BLaER1 (cell line): ENCODE results near the gene APBA2.

Source experiments
- H3K27ac ChIP-seq: shearing (Covaris generic); formaldehyde crosslinking; 2 replicates; pipeline ENCODE4 v1.8.1; 2022
- H3K27me3 ChIP-seq: shearing (Covaris generic); formaldehyde crosslinking; 2 replicates; pipeline ENCODE4 v1.8.1; 2022
- H3K36me3 ChIP-seq: shearing (Covaris generic); formaldehyde crosslinking; 2 replicates; pipeline ENCODE4 v1.8.1; 2022
- H3K4me1 ChIP-seq: shearing (Covaris generic); formaldehyde crosslinking; 2 replicates; pipeline ENCODE4 v1.8.1; 2022
- H3K4me2 ChIP-seq: shearing (Covaris generic); formaldehyde crosslinking; 2 replicates; pipeline ENCODE4 v1.8.1; 2022
- H3K4me3 ChIP-seq: shearing (Covaris generic); formaldehyde crosslinking; 2 replicates; pipeline ENCODE4 v1.8.1; 2022
- H3K9ac ChIP-seq: shearing (Covaris generic); formaldehyde crosslinking; 2 replicates; pipeline ENCODE4 v1.8.1; 2022
- H3K9me3 ChIP-seq: shearing (Covaris generic); formaldehyde crosslinking; 2 replicates; pipeline ENCODE4 v1.8.1; 2022
- H4K20me1 ChIP-seq: shearing (Covaris generic); formaldehyde crosslinking; 2 replicates; pipeline ENCODE4 v1.8.1; 2022
- Cebpa-rat ChIP-seq: shearing (Covaris generic); IDR thresholded peaks from 2 replicates; pipeline ENCODE4 v1.8.1; 2022

APBA2 gene

DNA sequence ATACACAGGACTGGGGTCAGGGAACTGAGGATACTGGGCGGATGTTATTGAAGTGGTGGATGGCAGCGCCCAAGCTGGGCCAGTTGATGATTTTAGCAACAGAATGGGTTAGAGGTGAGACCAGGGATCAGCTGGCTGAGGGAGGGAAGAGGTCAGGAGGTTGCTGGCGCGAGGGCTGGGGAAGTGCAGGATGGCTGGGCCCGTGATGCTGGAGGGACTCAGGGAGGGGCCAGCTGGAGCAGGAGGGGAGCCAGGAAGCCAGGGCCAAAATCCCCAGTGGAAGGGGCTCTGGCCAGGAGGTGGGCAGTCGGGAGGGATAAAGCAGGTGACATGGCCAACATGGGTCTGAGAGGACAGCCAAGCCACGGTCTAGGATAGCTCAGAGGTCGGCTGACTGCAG, 205.9 kb downstream of the APBA2 start:
- no peak for TF ChIP-seq Cebpa-rat
- H3K9ac ChIP-seq = no peak overlapping the region
- no peak overlapping the region for H3K4me3 ChIP-seq
- H3K9me3 ChIP-seq = no peaks in the 10 kb centered on the region
- H3K27me3 ChIP-seq = no peaks in the 10 kb centered on the region
- H3K4me1 ChIP-seq = peaks cover 28% of the 10 kb centered on the region
- H3K36me3 ChIP-seq = peaks cover 17% of the 10 kb centered on the region; the same call in 1 of the 2 replicates
- H3K4me2 ChIP-seq = no peak overlapping the region
- no peak overlapping the region for H3K27ac ChIP-seq
- no peaks in the 10 kb centered on the region for H4K20me1 ChIP-seq

DNA sequence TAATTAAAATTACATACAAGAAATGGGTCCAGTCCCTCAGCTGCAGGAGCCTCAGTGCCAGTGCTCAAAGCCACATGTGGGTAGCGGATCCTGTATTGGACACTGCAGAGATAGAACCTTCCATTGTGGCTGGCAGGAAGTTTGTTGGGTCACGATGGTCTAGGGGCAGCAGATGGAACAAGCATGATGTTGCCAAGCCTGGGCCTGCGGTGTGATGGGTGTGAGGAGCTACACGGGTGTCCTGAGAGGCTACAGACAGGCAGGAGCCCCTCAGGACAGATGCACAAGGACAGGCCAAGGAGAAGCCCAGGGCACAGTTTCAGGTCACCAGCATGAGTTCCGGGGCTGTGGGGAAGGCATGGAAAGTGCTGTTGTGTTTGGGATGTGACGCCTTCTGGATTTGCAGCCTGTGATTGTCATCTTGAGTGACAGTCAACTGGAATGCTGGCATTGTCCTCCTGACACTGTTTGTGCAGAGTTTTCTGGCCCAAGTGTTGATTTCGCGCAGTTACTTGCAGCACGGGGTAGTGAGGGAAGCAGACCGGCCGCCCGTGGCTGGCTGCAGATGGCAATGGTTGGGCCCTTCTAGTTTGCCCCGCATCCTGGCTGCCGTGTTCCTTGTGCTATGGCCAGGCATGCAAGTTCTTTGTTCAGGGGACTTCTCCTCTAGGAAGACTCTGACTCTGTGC, 206.7 kb downstream of the APBA2 start:
- H3K4me2 ChIP-seq = no peak overlapping the region
- no peaks in the 10 kb centered on the region for H4K20me1 ChIP-seq
- TF ChIP-seq Cebpa-rat = no peak
- H3K27me3 ChIP-seq = no peaks in the 10 kb centered on the region
- H3K27ac ChIP-seq = no peak overlapping the region
- no peak overlapping the region for H3K4me3 ChIP-seq
- H3K9ac ChIP-seq = no peak overlapping the region
- H3K4me1 ChIP-seq = peaks cover 28% of the 10 kb centered on the region
- no peaks in the 10 kb centered on the region for H3K9me3 ChIP-seq
- peaks cover 17% of the 10 kb centered on the region; the same call in 1 of the 2 replicates for H3K36me3 ChIP-seq

DNA sequence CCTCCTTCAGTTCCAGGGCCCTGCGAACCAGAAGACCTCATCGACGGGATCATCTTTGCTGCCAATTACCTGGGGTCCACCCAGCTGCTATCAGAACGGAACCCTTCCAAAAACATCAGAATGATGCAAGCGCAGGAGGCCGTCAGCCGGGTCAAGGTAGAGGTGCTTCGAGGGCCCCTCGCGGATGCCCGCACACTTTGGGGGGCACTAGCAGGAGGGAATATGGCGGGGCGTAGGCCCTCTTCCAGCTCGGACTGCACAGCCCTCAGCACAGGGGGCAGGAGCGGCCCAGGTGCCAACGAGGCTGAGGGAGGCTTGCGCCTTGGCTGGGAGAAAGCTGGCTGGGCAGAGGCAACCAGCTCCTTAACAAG, 207.3 kb downstream of the APBA2 start:
- Histone ChIP-seq H3K27ac (no peak overlapping the region), H3K27me3 (no peaks in the 10 kb centered on the region), H3K9me3 (no peaks in the 10 kb centered on the region), H3K4me1 (peaks cover 28% of the 10 kb centered on the region), H3K4me2 (no peak overlapping the region), H3K4me3 (no peak overlapping the region), H3K9ac (no peak overlapping the region), H3K36me3 (peaks cover 17% of the 10 kb centered on the region; the same call in 1 of the 2 replicates), H4K20me1 (no peaks in the 10 kb centered on the region)
- no peak for TF ChIP-seq Cebpa-rat

DNA sequence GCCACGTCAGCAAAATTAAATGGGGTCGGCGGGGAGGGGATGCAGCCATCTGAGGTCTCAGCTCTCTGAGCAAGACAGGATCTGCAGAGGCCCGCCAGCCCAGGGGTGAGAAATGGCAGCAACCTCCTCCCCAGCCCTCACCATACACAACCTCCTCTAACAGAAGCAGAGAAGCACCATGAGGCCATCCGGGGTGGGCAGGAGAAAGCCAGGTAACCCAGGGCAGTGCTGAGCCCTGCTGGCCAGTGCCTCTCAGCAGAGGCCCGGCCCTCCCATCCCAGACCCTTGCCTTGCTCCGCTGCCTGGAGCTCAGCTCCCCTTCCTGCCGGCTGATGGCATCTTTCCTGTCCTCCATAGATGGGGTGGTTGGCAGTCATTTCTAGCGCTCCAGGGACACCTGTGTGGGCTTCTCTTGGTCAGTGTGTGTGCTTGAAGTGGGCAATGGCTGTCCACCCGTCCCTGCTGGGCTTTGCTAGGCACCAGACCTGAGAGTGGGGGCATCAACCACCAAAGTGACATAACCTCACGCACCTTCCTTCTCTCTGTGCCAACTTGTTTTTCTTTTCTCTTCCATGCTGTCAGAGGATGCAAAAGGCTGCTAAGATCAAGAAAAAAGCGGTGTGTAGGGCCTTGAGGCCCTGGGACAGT, 208.0 kb downstream of the APBA2 start:
- H3K4me1 ChIP-seq = peaks cover 28% of the 10 kb centered on the region
- TF ChIP-seq Cebpa-rat = no peak
- H3K4me2 ChIP-seq = no peak overlapping the region
- H4K20me1 ChIP-seq = no peaks in the 10 kb centered on the region
- no peaks in the 10 kb centered on the region for H3K9me3 ChIP-seq
- no peak overlapping the region for H3K4me3 ChIP-seq
- no peaks in the 10 kb centered on the region for H3K27me3 ChIP-seq
- H3K27ac ChIP-seq = no peak overlapping the region
- H3K36me3 ChIP-seq = peaks cover 22% of the 10 kb centered on the region
- no peak overlapping the region for H3K9ac ChIP-seq

DNA sequence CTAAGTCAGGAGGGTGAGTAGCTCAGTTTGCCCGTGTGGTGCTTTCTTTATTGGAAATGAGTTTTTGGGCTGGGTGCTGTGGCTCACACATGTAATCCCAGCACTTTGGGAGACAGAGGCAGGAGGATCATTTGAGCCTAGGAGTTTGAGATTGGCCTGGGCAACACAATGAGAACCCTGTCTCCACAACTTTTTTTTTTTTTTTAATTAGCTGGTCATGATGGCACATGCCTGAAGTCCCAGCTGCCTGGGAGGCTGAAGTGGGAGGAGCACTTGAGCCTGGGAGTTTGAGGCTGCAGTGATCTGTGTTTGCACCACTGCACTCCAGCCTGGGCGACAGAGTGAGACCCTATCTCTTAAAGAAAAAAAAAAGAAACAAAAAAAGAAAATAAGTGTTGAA, 208.9 kb downstream of the APBA2 start:
- TF ChIP-seq Cebpa-rat = no peak
- Histone ChIP-seq H3K4me3 (no peak overlapping the region), H3K36me3 (peaks cover 31% of the 10 kb centered on the region), H3K9ac (no peak overlapping the region), H3K4me1 (peaks cover 19% of the 10 kb centered on the region), H3K9me3 (no peaks in the 10 kb centered on the region), H3K27me3 (no peaks in the 10 kb centered on the region; the same call in 1 of the 2 replicates), H4K20me1 (no peaks in the 10 kb centered on the region), H3K27ac (no peak overlapping the region), H3K4me2 (no peak overlapping the region)

DNA sequence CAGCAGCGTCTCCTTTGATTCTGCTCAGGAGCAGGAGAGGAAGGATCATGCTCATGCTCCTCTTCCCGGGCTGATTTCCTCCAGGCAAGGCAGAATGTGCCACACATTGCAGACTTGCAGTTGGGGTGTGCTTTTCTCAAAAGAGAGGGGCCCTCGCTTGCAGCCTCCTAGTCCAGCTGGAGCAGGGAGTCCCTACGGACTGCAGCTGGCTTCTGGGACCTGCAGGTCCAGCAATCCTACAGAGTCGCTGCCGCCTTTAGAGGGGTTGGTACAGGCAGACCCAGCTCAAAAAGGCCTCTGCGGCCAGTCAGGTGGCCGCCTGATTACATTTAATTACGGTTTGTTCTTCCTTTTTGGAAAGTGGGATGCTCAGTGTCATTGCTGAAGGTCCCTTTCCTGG, 210.0 kb downstream of the APBA2 start:
- Histone ChIP-seq H4K20me1 (no peaks in the 10 kb centered on the region), H3K9ac (no peak overlapping the region), H3K4me2 (no peak overlapping the region), H3K27me3 (no peaks in the 10 kb centered on the region; the same call in 1 of the 2 replicates), H3K36me3 (peaks cover 34% of the 10 kb centered on the region), H3K9me3 (no peaks in the 10 kb centered on the region), H3K4me3 (no peak overlapping the region), H3K4me1 (peaks cover 13% of the 10 kb centered on the region; the same call in 1 of the 2 replicates), H3K27ac (no peak overlapping the region)
- no peak for TF ChIP-seq Cebpa-rat

DNA sequence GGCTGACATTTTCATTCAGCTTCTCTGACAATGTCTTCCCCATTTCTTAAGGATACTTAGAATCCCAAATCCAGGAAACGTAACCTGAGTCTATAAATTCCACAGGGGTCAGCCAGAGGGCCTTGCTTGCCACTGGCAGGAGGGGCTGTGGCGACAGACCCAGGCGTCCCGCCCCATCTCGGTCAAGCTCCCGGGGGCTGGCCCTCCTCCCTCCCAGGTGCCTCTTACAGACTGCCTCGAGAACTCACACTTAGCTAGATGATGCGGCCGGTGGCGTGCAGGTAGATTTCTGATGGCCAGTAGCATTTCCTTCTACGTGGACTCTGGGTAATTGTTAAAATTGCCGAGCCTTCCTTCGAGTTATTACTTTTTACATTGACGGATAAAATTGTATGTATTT, 211.4 kb downstream of the APBA2 start:
- Histone ChIP-seq H4K20me1 (no peaks in the 10 kb centered on the region), H3K27ac (no peak overlapping the region), H3K4me1 (peaks cover 13% of the 10 kb centered on the region; the same call in 1 of the 2 replicates), H3K4me3 (no peak overlapping the region), H3K36me3 (peaks cover 34% of the 10 kb centered on the region), H3K9ac (no peak overlapping the region), H3K27me3 (no peaks in the 10 kb centered on the region; the same call in 1 of the 2 replicates), H3K9me3 (no peaks in the 10 kb centered on the region), H3K4me2 (no peak overlapping the region)
- no peak for TF ChIP-seq Cebpa-rat

DNA sequence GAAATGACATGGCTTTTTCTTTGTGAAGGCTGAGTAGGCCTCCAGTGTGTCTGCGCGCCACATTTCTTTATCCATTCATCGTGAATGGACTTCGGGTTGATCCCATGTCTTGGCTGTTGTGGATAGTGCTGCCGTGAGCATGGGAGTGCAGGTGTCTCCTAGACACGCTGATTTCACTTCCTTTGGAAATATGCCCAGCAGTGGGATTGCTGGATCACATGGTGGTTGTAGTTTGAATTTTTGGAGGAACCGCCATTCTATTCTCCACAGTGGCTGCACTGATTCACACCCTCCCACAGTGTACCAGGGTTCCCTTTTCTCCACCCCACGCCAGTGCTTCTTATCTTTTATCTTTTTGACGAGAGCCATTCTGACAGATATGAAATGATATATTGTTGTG, 212.2 kb downstream of the APBA2 start:
- Histone ChIP-seq H3K9me3 (no peaks in the 10 kb centered on the region), H3K9ac (no peak overlapping the region), H3K27me3 (no peaks in the 10 kb centered on the region; the same call in 1 of the 2 replicates), H3K36me3 (peaks cover 27% of the 10 kb centered on the region), H3K4me2 (no peak overlapping the region), H3K27ac (no peak overlapping the region), H4K20me1 (no peaks in the 10 kb centered on the region), H3K4me1 (peaks cover 13% of the 10 kb centered on the region; the same call in 1 of the 2 replicates), H3K4me3 (no peak overlapping the region)
- TF ChIP-seq Cebpa-rat = no peak

DNA sequence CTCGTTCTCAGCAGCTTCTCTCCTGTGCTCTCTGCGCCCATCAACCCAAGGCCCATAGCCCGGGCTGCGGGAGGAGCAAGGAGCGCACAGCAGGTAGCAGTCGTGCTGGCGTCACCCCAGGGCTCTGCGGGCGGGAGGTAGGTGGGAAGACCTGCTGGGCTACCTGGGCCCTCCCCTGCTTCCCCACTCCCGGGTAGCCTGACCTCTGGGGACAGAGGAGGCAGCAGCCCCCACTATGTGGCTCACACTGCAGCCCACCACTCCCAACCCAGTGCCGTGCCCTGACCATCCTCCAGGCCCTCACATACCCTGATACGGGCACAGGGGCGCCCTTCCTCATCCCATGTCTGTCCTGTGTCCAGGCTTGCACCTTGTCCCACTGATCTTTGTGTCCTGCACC, 212.9 kb downstream of the APBA2 start:
- no peaks in the 10 kb centered on the region for H4K20me1 ChIP-seq
- H3K4me1 ChIP-seq = peaks cover 16% of the 10 kb centered on the region
- no peak overlapping the region for H3K9ac ChIP-seq
- no peaks in the 10 kb centered on the region for H3K9me3 ChIP-seq
- no peak overlapping the region for H3K27ac ChIP-seq
- TF ChIP-seq Cebpa-rat = no peak
- H3K4me3 ChIP-seq = no peak overlapping the region
- H3K27me3 ChIP-seq = no peaks in the 10 kb centered on the region; the same call in 1 of the 2 replicates
- peaks cover 24% of the 10 kb centered on the region for H3K36me3 ChIP-seq
- H3K4me2 ChIP-seq = no peak overlapping the region

DNA sequence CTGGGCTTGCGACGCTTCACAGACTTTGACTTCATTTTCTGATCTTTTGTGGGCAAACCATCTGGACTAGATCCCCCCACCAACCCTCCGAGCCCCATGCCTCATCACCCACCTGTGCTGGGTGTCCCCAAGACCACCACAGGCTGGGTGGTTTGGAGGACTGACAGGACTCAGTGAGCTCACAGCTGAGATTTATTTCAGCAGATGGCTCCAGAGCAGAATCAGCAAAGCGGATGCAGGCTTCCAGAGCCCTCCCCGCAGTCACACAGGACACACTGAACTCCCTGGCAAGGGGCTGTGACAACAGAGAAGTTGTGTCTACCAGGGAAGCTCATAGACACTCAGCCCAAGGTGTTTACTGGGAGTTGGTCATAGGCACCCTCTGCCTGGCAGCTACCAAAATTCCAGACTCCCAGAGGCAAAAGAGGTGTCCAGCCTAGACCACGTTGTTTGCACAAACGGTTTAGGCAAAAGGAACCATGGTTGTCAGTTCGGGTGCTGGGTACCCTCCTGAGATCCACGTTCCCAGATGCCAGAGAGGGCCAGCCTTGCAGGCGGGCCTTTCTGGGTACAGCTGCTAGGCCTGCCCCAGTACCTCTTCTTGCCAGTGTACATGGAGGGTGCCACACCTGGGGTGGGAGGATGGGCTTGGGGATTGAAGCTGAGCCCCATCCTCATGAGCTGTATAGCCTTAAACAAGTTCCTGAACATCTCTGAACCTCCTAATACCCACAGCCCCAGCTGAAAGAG, 213.5 kb downstream of the APBA2 start:
- Histone ChIP-seq H4K20me1 (0 out of 2 replicates have a peak, but pooled peaks cover 5% of the 10 kb centered on the region), H3K36me3 (peaks cover 26% of the 10 kb centered on the region), H3K9ac (no peak overlapping the region), H3K4me2 (no peak overlapping the region), H3K4me1 (peaks cover 10% of the 10 kb centered on the region), H3K27me3 (no peaks in the 10 kb centered on the region; the same call in 1 of the 2 replicates), H3K4me3 (no peak overlapping the region), H3K9me3 (no peaks in the 10 kb centered on the region), H3K27ac (no peak overlapping the region)
- TF ChIP-seq Cebpa-rat = no peak
